ENCODE results near the gene VWA3A. TPM values are rescaled to one million over a fixed set of nuclear protein-coding genes. Genes with fewer than 3 reads are reported as not detected.

Gene VWA3A
- total and polyA plus RNA-seq, 8 donors = 0.30 to 0.37 TPM; not detected in 6

DNA sequence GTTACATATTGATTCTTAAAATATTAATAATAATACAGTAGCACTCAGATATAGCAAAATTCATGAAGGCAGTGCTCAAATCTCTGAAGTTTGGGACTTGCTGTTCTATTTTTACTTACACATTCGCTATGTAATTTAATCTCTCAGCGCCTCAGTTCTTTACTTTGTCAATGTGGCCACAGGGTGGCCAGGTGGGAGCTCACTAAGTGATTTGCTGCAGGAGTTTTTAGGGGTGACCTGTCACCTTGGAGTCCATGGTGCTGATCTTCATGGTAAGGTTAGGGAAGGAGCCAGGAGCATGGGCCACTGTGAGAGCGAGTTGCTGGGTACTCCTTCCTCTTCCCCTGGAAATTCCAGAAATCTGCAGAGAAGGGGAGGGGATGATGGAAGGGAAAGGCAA is 28.1 kb downstream of the VWA3A start:
- no peak overlapping the region for H3K27ac ChIP-seq
- no peaks in the 10 kb centered on the region for H3K9me3 ChIP-seq
- no peaks in the 10 kb centered on the region for H3K4me1 ChIP-seq
- intact Hi-C loops (cut with DNase I; ENCODE audit: low total_unique reads) = no loop called here
- H3K36me3 ChIP-seq = no peaks in the 10 kb centered on the region
- TF ChIP-seq EP300 (IDR thresholded peaks at IDR 0.05) (no peak), POLR2A (IDR thresholded peaks at IDR 0.05) (no peak), POLR2AphosphoS5 (IDR thresholded peaks at IDR 0.05) (no peak)
- TF ChIP-seq, protein P1, sequence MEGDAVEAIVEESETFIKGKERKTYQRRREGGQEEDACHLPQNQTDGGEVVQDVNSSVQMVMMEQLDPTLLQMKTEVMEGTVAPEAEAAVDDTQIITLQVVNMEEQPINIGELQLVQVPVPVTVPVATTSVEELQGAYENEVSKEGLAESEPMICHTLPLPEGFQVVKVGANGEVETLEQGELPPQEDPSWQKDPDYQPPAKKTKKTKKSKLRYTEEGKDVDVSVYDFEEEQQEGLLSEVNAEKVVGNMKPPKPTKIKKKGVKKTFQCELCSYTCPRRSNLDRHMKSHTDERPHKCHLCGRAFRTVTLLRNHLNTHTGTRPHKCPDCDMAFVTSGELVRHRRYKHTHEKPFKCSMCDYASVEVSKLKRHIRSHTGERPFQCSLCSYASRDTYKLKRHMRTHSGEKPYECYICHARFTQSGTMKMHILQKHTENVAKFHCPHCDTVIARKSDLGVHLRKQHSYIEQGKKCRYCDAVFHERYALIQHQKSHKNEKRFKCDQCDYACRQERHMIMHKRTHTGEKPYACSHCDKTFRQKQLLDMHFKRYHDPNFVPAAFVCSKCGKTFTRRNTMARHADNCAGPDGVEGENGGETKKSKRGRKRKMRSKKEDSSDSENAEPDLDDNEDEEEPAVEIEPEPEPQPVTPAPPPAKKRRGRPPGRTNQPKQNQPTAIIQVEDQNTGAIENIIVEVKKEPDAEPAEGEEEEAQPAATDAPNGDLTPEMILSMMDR (IDR thresholded peaks at IDR 0.05) = no peak
- WGBS, 5 donors = 68 to 79% (median 75%) methylated on average over 3 of the region's 3 CpGs
- no peak overlapping the region for H3K4me3 ChIP-seq
- DNase-seq = no peak
- H3K27me3 ChIP-seq = no peaks in the 10 kb centered on the region

DNA sequence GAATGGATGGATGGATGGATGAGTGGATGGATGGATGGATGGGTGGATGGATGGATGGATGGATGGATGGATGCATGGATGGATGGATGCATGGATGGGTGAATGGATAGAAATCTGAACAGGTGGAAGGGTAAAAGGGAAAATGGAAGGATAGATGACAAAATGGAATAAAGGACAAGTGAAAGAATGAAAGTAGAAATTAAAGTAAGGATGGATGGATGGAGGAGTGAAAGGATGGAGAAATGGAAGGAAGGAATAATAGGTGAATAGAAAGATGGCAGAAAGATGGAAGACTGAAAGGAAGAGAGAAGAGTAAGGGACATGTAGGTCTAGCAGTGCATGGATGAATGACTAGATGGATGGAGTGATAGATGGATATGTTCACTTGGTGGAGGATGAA is 29.9 kb downstream of the VWA3A start:
- intact Hi-C loops (cut with DNase I; ENCODE audit: low total_unique reads) = no loop called here
- H3K4me3 ChIP-seq = no peak overlapping the region
- no peak overlapping the region for H3K27ac ChIP-seq
- DNase-seq = no peak
- no peaks in the 10 kb centered on the region for H3K27me3 ChIP-seq
- no peaks in the 10 kb centered on the region for H3K36me3 ChIP-seq
- TF ChIP-seq, protein P1 (IDR thresholded peaks at IDR 0.05) = no peak
- no peak for TF ChIP-seq POLR2A (IDR thresholded peaks at IDR 0.05)
- TF ChIP-seq POLR2AphosphoS5 (IDR thresholded peaks at IDR 0.05) = no peak
- no peak for TF ChIP-seq EP300 (IDR thresholded peaks at IDR 0.05)
- H3K4me1 ChIP-seq = no peaks in the 10 kb centered on the region
- no peaks in the 10 kb centered on the region for H3K9me3 ChIP-seq

DNA sequence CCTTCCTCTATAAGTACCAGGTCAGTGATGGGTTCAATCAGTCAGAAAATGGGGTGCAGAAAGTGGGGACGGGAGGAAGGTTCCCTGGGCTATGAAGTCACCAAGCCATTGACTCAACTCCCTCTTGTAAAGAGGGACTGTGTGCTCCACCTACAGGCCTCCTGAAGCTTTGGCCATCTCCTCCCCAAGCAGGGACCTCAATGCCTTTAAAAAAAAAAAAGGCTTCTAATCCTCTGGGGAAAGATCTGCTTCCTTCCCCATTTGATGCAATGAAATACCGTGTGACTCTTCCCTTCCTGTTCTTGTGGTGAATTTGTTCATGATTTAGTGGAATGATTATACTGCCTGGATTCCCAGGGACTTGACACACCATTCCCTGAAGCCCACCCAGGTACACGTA is 30.8 kb downstream of the VWA3A start:
- intact Hi-C loops (cut with DNase I; ENCODE audit: low total_unique reads) = no loop called here
- TF ChIP-seq POLR2AphosphoS5 (IDR thresholded peaks at IDR 0.05) (no peak), EP300 (IDR thresholded peaks at IDR 0.05) (no peak), POLR2A (IDR thresholded peaks at IDR 0.05) (no peak)
- TF ChIP-seq, protein P1 (IDR thresholded peaks at IDR 0.05) = no peak
- WGBS, 5 donors = 34 to 56% (median 39%) methylated on average over 3 of the region's 3 CpGs

DNA sequence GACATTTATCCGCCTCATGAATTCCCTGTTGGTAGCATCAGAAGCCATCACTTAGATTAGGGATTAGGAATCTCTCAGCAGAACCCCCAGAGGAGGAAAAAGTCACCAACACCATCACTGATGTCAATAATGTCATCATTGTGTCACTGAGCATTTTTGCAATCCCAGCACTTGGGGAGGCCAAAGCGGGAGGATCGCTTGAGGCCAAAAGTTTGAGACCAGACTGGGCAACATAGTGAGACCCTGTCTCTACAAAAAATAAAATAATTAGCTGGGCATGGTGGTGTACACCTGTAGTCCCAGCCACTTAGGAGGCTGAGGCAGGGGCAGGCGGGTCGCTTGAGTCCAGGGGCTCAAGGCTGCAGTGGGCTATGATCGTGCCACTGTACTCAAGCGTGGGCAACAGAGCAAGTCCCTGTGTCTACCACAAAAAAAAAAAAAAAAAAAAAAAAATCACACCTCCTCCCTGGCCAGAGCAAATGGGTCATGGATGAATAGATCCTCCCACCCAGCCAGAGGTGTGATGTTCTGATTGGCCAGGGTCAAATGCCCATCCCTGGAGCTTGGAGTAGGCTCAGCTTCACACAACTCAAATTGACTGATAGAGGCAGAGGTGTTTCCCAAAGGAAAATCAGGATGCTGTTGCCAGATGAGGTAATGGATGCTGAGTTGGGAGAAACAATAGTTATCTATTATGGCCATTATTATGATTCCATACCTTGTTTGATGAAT is 31.6 kb downstream of the VWA3A start:
- DNase-seq = no peak
- 90 to 98% (median 96%) methylated on average over 7 of the region's 7 CpGs for WGBS, 5 donors
- no peak overlapping the region for H3K4me3 ChIP-seq
- no peaks in the 10 kb centered on the region for H3K36me3 ChIP-seq
- intact Hi-C loops (cut with DNase I; ENCODE audit: low total_unique reads) = no loop called here
- TF ChIP-seq EP300 (IDR thresholded peaks at IDR 0.05) = no peak
- no peak for TF ChIP-seq POLR2A (IDR thresholded peaks at IDR 0.05)
- no peak for TF ChIP-seq POLR2AphosphoS5 (IDR thresholded peaks at IDR 0.05)
- TF ChIP-seq, protein P1 (IDR thresholded peaks at IDR 0.05) = no peak
- H3K27me3 ChIP-seq = no peaks in the 10 kb centered on the region
- no peak overlapping the region for H3K27ac ChIP-seq
- peaks cover 0 to 6% (median 0%) of the 10 kb centered on the region in 4 donors for H3K9me3 ChIP-seq
- H3K4me1 ChIP-seq = no peaks in the 10 kb centered on the region

More for the DNA sequence above, 30.8 kb downstream of the VWA3A start:
- Histone ChIP-seq H3K4me1 (no peaks in the 10 kb centered on the region), H3K27ac (no peak overlapping the region), H3K36me3 (no peaks in the 10 kb centered on the region), H3K4me3 (no peak overlapping the region), H3K9me3 (no peaks in the 10 kb centered on the region), H3K27me3 (no peaks in the 10 kb centered on the region)
- no peak for DNase-seq

Data from stomach (tissue), 9 donors.